H1 (cell line): ENCODE results near the gene SH3RF3. TPM values are rescaled to one million over a fixed set of nuclear protein-coding genes. Genes with fewer than 3 reads are reported as not detected.

Experiments used
- CTCF ChIA-PET: fragments of 300-600 bp; sonication (Branson Sonifier 250); formaldehyde crosslinking; loops from one replicate; lab custom pipeline; 2021; ENCODE audit not compliant: partially characterized antibody; lab: Charles Lee
- POLR2A ChIA-PET: fragments of 300-600 bp; sonication (Branson Sonifier 250); formaldehyde crosslinking; loops from one replicate; lab custom pipeline; 2021; ENCODE audit warnings: inconsistent platforms; ENCODE audit not compliant: partially characterized antibody; lab: Charles Lee
- DNase-seq, 2 experiments: peaks; one replicate each; pipeline versions ENCODE4 v3.0.0 to v3.0.0-alpha.2; 2010 to 2022; ENCODE audit warnings: low spot score in 2 of 2, low read depth in 1 of 2, mixed read lengths in 1 of 2
- FAIRE-seq: peaks from 2 replicates; lab custom pipeline; 2011; peaks lifted over from hg19 to GRCh38; lab: Jason Lieb, UNC
- H2AFZ ChIP-seq: 2 replicates; pipeline ENCODE4 v1.8.1; 2012; ENCODE audit warnings: low read length, inconsistent platforms
- H2AK5ac ChIP-seq: 2 replicates; pipeline ENCODE4 v1.6.1; 2013; ENCODE audit warnings: low read depth, low read length
- H2BK120ac ChIP-seq: replicated peaks from 2 replicates; pipeline ENCODE3; 2013; ENCODE audit warnings: low read depth, low read length, inconsistent platforms
- H2BK12ac ChIP-seq: 2 replicates; pipeline ENCODE4 v1.6.1; 2013; ENCODE audit warnings: low read depth, low read length
- H2BK15ac ChIP-seq: 2 replicates; pipeline ENCODE4 v1.6.1; 2013; ENCODE audit warnings: low read length
- H2BK20ac ChIP-seq: 2 replicates; pipeline ENCODE4 v1.6.1; 2013; ENCODE audit warnings: low read length
- H2BK5ac ChIP-seq: 2 replicates; pipeline ENCODE4 v1.6.1; 2013; ENCODE audit warnings: low read depth, low read length
- H3K14ac ChIP-seq: 2 replicates; pipeline ENCODE4 v1.6.1; 2013; ENCODE audit warnings: inconsistent platforms; ENCODE audit not compliant: insufficient read length
- H3K18ac ChIP-seq: 2 replicates; pipeline ENCODE4 v1.6.1; 2013; ENCODE audit warnings: low read length; ENCODE audit errors: extremely low read depth
- H3K23ac ChIP-seq: 2 replicates; pipeline ENCODE4 v1.6.1; 2013; ENCODE audit warnings: inconsistent platforms; ENCODE audit not compliant: insufficient read length
- H3K23me2 ChIP-seq: 2 replicates; pipeline ENCODE4 v1.6.1; 2013; ENCODE audit warnings: low read depth, low read length
- H3K27ac ChIP-seq: 2 replicates; pipeline ENCODE4 v1.6.1; 2011; ENCODE audit warnings: low read depth, low read length, inconsistent platforms
- H3K27me3 ChIP-seq, 4 experiments: replicated peaks in 1 of 4; 1 replicate in 1 of 4; 2 replicates in 3 of 4; pipeline versions ENCODE4 v1.6.1 to v1.8.1; 2011 to 2013; ENCODE audit warnings: low read length in 3 of 4, mild to moderate bottlenecking in 3 of 4, inconsistent platforms in 2 of 4, mixed read lengths in 2 of 4, moderate library complexity in 1 of 4; ENCODE audit not compliant: control insufficient read depth in 3 of 4, insufficient read depth in 3 of 4; ENCODE audit errors: extremely low read depth in 1 of 4
- H3K36me3 ChIP-seq, 4 experiments: 2 replicates each; pipeline versions ENCODE4 v1.6.1 to v1.8.1; 2011 to 2013; ENCODE audit warnings: mild to moderate bottlenecking in 4 of 4, low read length in 3 of 4, moderate library complexity in 2 of 4, control low read depth in 1 of 4, inconsistent platforms in 1 of 4; ENCODE audit not compliant: insufficient read depth in 4 of 4, control insufficient read depth in 2 of 4
- H3K4ac ChIP-seq: replicated peaks from 2 replicates; pipeline ENCODE3; 2013; ENCODE audit warnings: low read length, low read depth, mixed read lengths, inconsistent platforms; ENCODE audit not compliant: insufficient read length
- H3K4me1 ChIP-seq, 4 experiments: replicated peaks in 1 of 4; 1 replicate in 1 of 4; 2 replicates in 3 of 4; pipeline versions ENCODE4 v1.6.1 to v1.8.1; 2011 to 2013; ENCODE audit warnings: low read length in 3 of 4, inconsistent platforms in 2 of 4, mixed read lengths in 1 of 4; ENCODE audit not compliant: insufficient read depth in 4 of 4, control insufficient read depth in 3 of 4
- H3K4me2 ChIP-seq, 2 experiments: 2 replicates each; pipeline versions ENCODE4 v1.6.1 to v1.8.1; 2011 to 2013; ENCODE audit warnings: low read depth in 2 of 2, low read length in 2 of 2, control low read depth in 1 of 2, inconsistent platforms in 1 of 2, mild to moderate bottlenecking in 1 of 2; ENCODE audit not compliant: insufficient read depth in 1 of 2
- H3K4me3 ChIP-seq, 4 experiments: fragments of 200-600, 300-600 bp in 1 of 4; sonication (generic), shearing (Covaris generic), sonication (Bioruptor Twin) in 1 of 4; 2 replicates each; pipeline versions ENCODE4 v1.5.1 to v1.8.1; 2011 to 2016; ENCODE audit warnings: low read length in 4 of 4, low read depth in 3 of 4, control low read depth in 2 of 4, inconsistent platforms in 2 of 4, mild to moderate bottlenecking in 2 of 4, mixed read lengths in 1 of 4, moderate library complexity in 1 of 4; ENCODE audit not compliant: insufficient read depth in 2 of 4; ENCODE audit errors: extremely low read depth in 1 of 4
- H3K56ac ChIP-seq: replicated peaks from 2 replicates; pipeline ENCODE3; 2013; ENCODE audit warnings: low read depth, mild to moderate bottlenecking, mixed read lengths, low read length, inconsistent platforms; ENCODE audit not compliant: insufficient read length
- H3K79me1 ChIP-seq: 2 replicates; pipeline ENCODE4 v1.6.1; 2013; ENCODE audit warnings: low read depth, low read length, control low read depth
- H3K79me2 ChIP-seq, 2 experiments: 2 replicates each; pipeline versions ENCODE4 v1.6.1 to v1.8.1; 2012 to 2013; ENCODE audit warnings: low read length in 2 of 2, mild to moderate bottlenecking in 2 of 2, inconsistent platforms in 1 of 2; ENCODE audit not compliant: insufficient read depth in 2 of 2, control insufficient read depth in 1 of 2
- H3K9ac ChIP-seq, 4 experiments: replicated peaks in 1 of 4; 1 replicate in 1 of 4; 2 replicates in 3 of 4; pipeline versions ENCODE4 v1.6.1 to v1.8.1; 2011 to 2013; ENCODE audit warnings: low read depth in 3 of 4, low read length in 3 of 4, control low read depth in 2 of 4, mild to moderate bottlenecking in 2 of 4, moderate library complexity in 2 of 4, inconsistent platforms in 1 of 4; ENCODE audit errors: extremely low read depth in 1 of 4
- H3K9me3 ChIP-seq, 2 experiments: 2 replicates each; pipeline versions ENCODE4 v1.6.1 to v1.8.1; 2012 to 2013; ENCODE audit warnings: mild to moderate bottlenecking in 2 of 2, moderate library complexity in 2 of 2, control low read depth in 1 of 2, inconsistent platforms in 1 of 2, low read depth in 1 of 2, low read length in 1 of 2, mixed read lengths in 1 of 2; ENCODE audit not compliant: insufficient read depth in 2 of 2
- H4K20me1 ChIP-seq, 2 experiments: replicated peaks in 1 of 2; 2 replicates each; pipeline versions ENCODE3 to v1.8.1; 2011 to 2013; ENCODE audit warnings: inconsistent platforms in 2 of 2, low read length in 2 of 2, mild to moderate bottlenecking in 1 of 2; ENCODE audit not compliant: insufficient read depth in 2 of 2, control insufficient read depth in 1 of 2
- H4K5ac ChIP-seq: 2 replicates; pipeline ENCODE4 v1.6.1; 2013; ENCODE audit warnings: low read length, low read depth, mixed read lengths, inconsistent platforms; ENCODE audit not compliant: insufficient read length
- H4K8ac ChIP-seq: 2 replicates; pipeline ENCODE4 v1.8.0; 2013; ENCODE audit warnings: mild to moderate bottlenecking, moderate library complexity, low read length, inconsistent platforms; ENCODE audit not compliant: insufficient read depth; ENCODE audit errors: extremely low read depth
- H4K91ac ChIP-seq: replicated peaks from 2 replicates; pipeline ENCODE3; 2013; ENCODE audit warnings: low read length, mixed read lengths, inconsistent platforms; ENCODE audit not compliant: insufficient read length
- ASH2L ChIP-seq: fragments of 200-600, 300-600 bp; sonication (generic); IDR thresholded peaks from one replicate; pipeline ENCODE4 v1.7.1; 2017; ENCODE audit warnings: low read length
- BACH1 ChIP-seq: IDR thresholded peaks from 2 replicates; pipeline ENCODE4 v1.6.1; 2012; ENCODE audit warnings: low read length, improper control_type of control experiment
- CBX5 ChIP-seq: fragments of 300-800, 300-1000 bp; sonication (generic); IDR thresholded peaks from 2 replicates; pipeline ENCODE4 v1.7.1; 2016; ENCODE audit warnings: antibody characterized with exemption, low read length, low read depth
- CHD1 ChIP-seq: IDR thresholded peaks from 2 replicates; pipeline ENCODE4 v1.6.1; 2012; ENCODE audit warnings: low read depth, low read length, improper control_type of control experiment
- CREB1 ChIP-seq: IDR thresholded peaks from 2 replicates; pipeline ENCODE4 v1.6.1; 2012; ENCODE audit warnings: inconsistent platforms
- HDAC2 ChIP-seq, 2 experiments: fragments of 300-600 bp in 1 of 2; sonication (generic) in 1 of 2; IDR thresholded peaks; 2 replicates each; pipeline ENCODE4 v1.6.1; 2011 to 2012; ENCODE audit warnings: low read depth in 2 of 2, low read length in 2 of 2, mild to moderate bottlenecking in 2 of 2, moderate library complexity in 2 of 2, borderline replicate concordance in 1 of 2, inconsistent platforms in 1 of 2
- NANOG ChIP-seq: IDR thresholded peaks from 2 replicates; pipeline ENCODE4 v1.6.1; 2011; ENCODE audit warnings: low read length, low read depth, mild to moderate bottlenecking, inconsistent platforms; ENCODE audit not compliant: insufficient read depth, poor library complexity, severe bottlenecking
- NRF1 ChIP-seq: IDR thresholded peaks from 2 replicates; pipeline ENCODE4 v1.6.1; 2011; ENCODE audit warnings: mild to moderate bottlenecking, low read depth, low read length, improper control_type of control experiment
- RBBP5 ChIP-seq: IDR thresholded peaks from 2 replicates; pipeline ENCODE4 v1.7.1; 2012; ENCODE audit warnings: low read depth, mild to moderate bottlenecking, inconsistent platforms, low read length, moderate library complexity, borderline replicate concordance
- RNF2 ChIP-seq: fragments of 200-900, 300-1000 bp; sonication (generic); IDR thresholded peaks from 2 replicates; pipeline ENCODE4 v1.7.1; 2016; ENCODE audit warnings: borderline replicate concordance, low read depth, mild to moderate bottlenecking, antibody characterized with exemption, low read length; ENCODE audit not compliant: poor library complexity, severe bottlenecking; ENCODE audit errors: missing control alignments
- SAP30 ChIP-seq: fragments of 300-600 bp; sonication (generic); IDR thresholded peaks from 2 replicates; pipeline ENCODE4 v1.7.1; 2012; ENCODE audit warnings: low read length, moderate library complexity, mild to moderate bottlenecking, inconsistent platforms; ENCODE audit not compliant: insufficient read depth, insufficient replicate concordance
- SP1 ChIP-seq: IDR thresholded peaks from 2 replicates; pipeline ENCODE4 v1.6.1; 2011; ENCODE audit warnings: low read depth, low read length
- TAF7 ChIP-seq: optimal IDR thresholded peaks from 2 replicates; pipeline ENCODE3; 2011; ENCODE audit warnings: low read depth, mild to moderate bottlenecking, inconsistent platforms, low read length, moderate library complexity, borderline replicate concordance
- YY1 ChIP-seq: IDR thresholded peaks from 2 replicates; pipeline ENCODE4 v1.6.1; 2011; ENCODE audit warnings: low read depth, mild to moderate bottlenecking, low read length
- WGBS, 2 experiments: shearing (Covaris generic) in 1 of 2; methylation state at CpG; one replicate each; pipeline versions ENCODE4 v1.1.6 to v1.1.7; 2013 to 2015; ENCODE audit warnings: low lambda C conversion rate in 2 of 2, mixed read lengths in 2 of 2, inconsistent platforms in 1 of 2, low coverage in 1 of 2, missing lambda C conversion rate in 1 of 2; ENCODE audit not compliant: insufficient replicate concordance in 2 of 2, insufficient coverage in 1 of 2, insufficient read length in 1 of 2; ENCODE audit errors: extremely low coverage in 1 of 2, missing lambda C conversion rate in 1 of 2; 5-methylcytosine and 5-hydroxymethylcytosine counted together
- polyA plus RNA-seq, 7 experiments: library from polyadenylated mRNA; depleted of rRNA in 3 of 7; stranded (reverse) in 5 of 7; unstranded in 2 of 7; fragments of >200 nt in 5 of 7; fragments of 200-250 nt in 2 of 7; gene quantifications; 1 replicate in 5 of 7; 2 replicates in 1 of 7; 4 replicates in 1 of 7; pipeline versions ENCODE4 v1.2.1 to v1.2.3, GENCODE V29; 2011 to 2013; ENCODE audit warnings: missing spikeins in 2 of 7, mixed read lengths in 2 of 7
- total RNA-seq: library from RNA; stranded (reverse); fragmentation: NEBNext Ultra II Directional; extraction: Animal tissue kit (Norgen Biotek cat#: 25700); gene quantifications from 2 replicates; pipeline ENCODE4 v1.2.1, GENCODE V29; 2021

SH3RF3 gene
- total and polyA plus RNA-seq, 2 of the 8 experiments (the other 6 are each of a cell fraction or from before 2014, with no cell fraction given), result 0.11 to 0.65 TPM

GRCh38 chr2:109481196-109481555, 352.2 kb downstream of the SH3RF3 start:
- no peak overlapping the region for H2BK20ac ChIP-seq
- H3K27me3 ChIP-seq, result no peaks in the 10 kb centered on the region
- H3K4ac ChIP-seq, result no peak overlapping the region
- H4K8ac ChIP-seq, result no peak overlapping the region
- no peak overlapping the region for H2BK120ac ChIP-seq
- no peak overlapping the region for H2BK5ac ChIP-seq
- no peak overlapping the region for H3K23ac ChIP-seq
- H2BK12ac ChIP-seq, result no peak overlapping the region
- no peak overlapping the region for H3K56ac ChIP-seq
- H3K79me2 ChIP-seq, result no peaks in the 10 kb centered on the region
- POLR2A ChIA-PET, result no interaction called here
- no peak for FAIRE-seq
- no peak overlapping the region for H3K9ac ChIP-seq
- no peak overlapping the region for H2BK15ac ChIP-seq
- H3K18ac ChIP-seq, result no peak overlapping the region
- no peak overlapping the region for H3K4me3 ChIP-seq
- no peaks in the 10 kb centered on the region for H3K9me3 ChIP-seq
- CTCF ChIA-PET, result interaction anchor here (0.9 to 1.6 kb wide), 2 partner anchors 29 to 35 kb away, joined by 4 read pairs; no protein-coding TSS in a partner anchor
- no peaks in the 10 kb centered on the region for H3K79me1 ChIP-seq
- no peak overlapping the region for H2AK5ac ChIP-seq
- no peaks in the 10 kb centered on the region for H3K4me1 ChIP-seq
- H2AFZ ChIP-seq, result no peak overlapping the region
- H3K27ac ChIP-seq, result no peak overlapping the region
- WGBS, 2 experiments, result 98% methylated on average over 8 of the region's 9 CpGs; no CpG with 5 or more reads in 1 of the 2 experiments
- no peak for DNase-seq
- H3K4me2 ChIP-seq, result no peak overlapping the region
- H3K23me2 ChIP-seq, result no peaks in the 10 kb centered on the region
- H3K14ac ChIP-seq, result no peak overlapping the region
- no peaks in the 10 kb centered on the region for H3K36me3 ChIP-seq
- no peak overlapping the region for H4K5ac ChIP-seq
- peaks cover 0 to 1% of the 10 kb centered on the region in 2 experiments for H4K20me1 ChIP-seq
- H4K91ac ChIP-seq, result no peak overlapping the region
- no peak for TF ChIP-seq BACH1
- no peak for TF ChIP-seq RBBP5
- TF ChIP-seq YY1, result no peak
- no peak for TF ChIP-seq NRF1
- TF ChIP-seq SP1, result no peak
- TF ChIP-seq NANOG, result no peak
- no peak for TF ChIP-seq HDAC2 (IDR thresholded peaks at IDR 0.05; ENCODE audit: borderline replicate concordance in 1 of 2, low read depth in 2 of 2, low read length in 2 of 2)
- TF ChIP-seq CREB1, result no peak
- no peak for TF ChIP-seq TAF7
- TF ChIP-seq SAP30, result no peak
- TF ChIP-seq ASH2L, result no peak
- no peak for TF ChIP-seq RNF2
- no peak for TF ChIP-seq CBX5
- TF ChIP-seq CHD1, result no peak
